Lower leg skin (tissue), 3 donors: ENCODE results near the gene VAV2.

Source experiments
- CTCF ChIP-seq, 3 donors: fragments of 450-650 bp; IDR thresholded peaks; one replicate each; pipeline ENCODE4 v1.5.1; 2016; ENCODE audit warnings: antibody characterized with exemption in 3 of 3, mild to moderate bottlenecking in 3 of 3, moderate library complexity in 2 of 3
- POLR2A ChIP-seq, 2 donors: fragments of 450-650 bp; IDR thresholded peaks; one replicate each; pipeline ENCODE4 v1.6.1; 2016 to 2017; ENCODE audit warnings: antibody characterized with exemption in 2 of 2, mild to moderate bottlenecking in 1 of 2, moderate library complexity in 1 of 2

- no peak for TF ChIP-seq CTCF (IDR thresholded peaks at IDR 0.05)
- TF ChIP-seq POLR2A (IDR thresholded peaks at IDR 0.05): no peak
Observed at GRCh38 chr9:133951265-133951664, 40.9 kb downstream of the VAV2 start.
